ENCODE measurements around the gene TPK1. TPM values are rescaled to one million over a fixed set of nuclear protein-coding genes. Genes with fewer than 3 reads are reported as not detected.
A peak's percentile ranks its signal among the peaks of the same experiment; 100 is the strongest.

TPK1 gene
- total and polyA plus RNA-seq, 4 donors = 6.7 to 14.1 (median 12.4) TPM

DNA sequence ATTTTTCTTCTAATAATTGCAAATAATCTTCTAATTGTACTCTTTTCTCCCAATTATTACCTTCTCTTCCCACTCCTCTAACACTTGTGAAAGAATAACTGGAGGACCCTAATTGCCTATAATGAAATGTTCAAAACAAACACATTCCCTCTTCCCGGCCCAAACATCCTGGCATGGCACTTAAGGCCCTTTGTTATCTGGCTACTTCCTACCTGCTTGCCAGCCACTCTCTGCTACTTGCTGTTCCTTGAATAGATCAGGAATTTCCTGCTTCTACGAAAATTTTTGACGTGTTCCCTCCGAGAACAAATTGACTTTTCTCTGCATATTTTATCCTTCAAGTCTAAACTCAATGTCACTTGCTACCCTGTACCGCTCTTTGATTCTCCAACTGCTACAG lies 376.2 kb downstream of the TPK1 start:
- intact Hi-C loops (cut with DNase I) = no loop called here
- no peak overlapping the region for H3K4me3 ChIP-seq (ENCODE audit: low read length in 2 of 2)
- H3K4me1 ChIP-seq (ENCODE audit: control insufficient read depth in 1 of 2, insufficient read depth in 2 of 2, low read length in 2 of 2) = no peaks in the 10 kb centered on the region
- ATAC-seq (ENCODE audit: low FRiP score) (no peak), DNase-seq (no peak)
- H3K9me3 ChIP-seq (ENCODE audit: control insufficient read depth, low read length) = no peaks in the 10 kb centered on the region
- H3K27ac ChIP-seq (ENCODE audit: low read depth in 1 of 2, low read length in 2 of 2) = no peak overlapping the region
- no peaks in the 10 kb centered on the region for H3K27me3 ChIP-seq (ENCODE audit: control insufficient read depth in 1 of 2, insufficient read depth in 2 of 2, low read length in 1 of 2)
- peaks cover 0 to 3% of the 10 kb centered on the region in 2 donors for H3K36me3 ChIP-seq (ENCODE audit: control insufficient read depth in 1 of 2, insufficient read depth in 2 of 2, low read length in 1 of 2)
- 38 to 46% methylated on average over 5 of the region's 5 CpGs for WGBS, 2 donors

DNA sequence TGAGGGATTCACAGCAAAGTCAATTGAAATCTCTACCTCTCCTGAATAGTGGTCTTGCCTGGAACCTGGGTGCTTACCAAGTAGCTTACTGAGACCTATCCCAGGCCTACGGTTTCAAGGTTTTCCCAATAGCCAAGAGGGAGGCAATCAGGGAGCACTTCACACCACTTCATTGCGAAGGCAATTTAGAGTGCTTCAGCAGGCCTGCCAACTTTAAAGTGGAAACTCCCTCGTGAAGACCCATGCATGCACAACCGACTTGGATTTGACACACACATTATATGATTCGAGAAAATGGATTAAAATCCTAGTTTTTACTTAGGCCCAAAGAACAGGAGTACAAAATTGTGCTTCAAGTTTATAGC lies 380.8 kb downstream of the TPK1 start:
- DNase-seq (no peak), ATAC-seq (ENCODE audit: low FRiP score) (no peak)
- Histone ChIP-seq H3K4me1 (ENCODE audit: control insufficient read depth in 1 of 2, insufficient read depth in 2 of 2, low read length in 2 of 2) (no peaks in the 10 kb centered on the region), H3K27me3 (ENCODE audit: control insufficient read depth in 1 of 2, insufficient read depth in 2 of 2, low read length in 1 of 2) (no peaks in the 10 kb centered on the region), H3K9me3 (ENCODE audit: control insufficient read depth, low read length) (no peaks in the 10 kb centered on the region), H3K4me3 (ENCODE audit: low read length in 2 of 2) (no peak overlapping the region), H3K27ac (ENCODE audit: low read depth in 1 of 2, low read length in 2 of 2) (no peak overlapping the region), H3K36me3 (ENCODE audit: control insufficient read depth in 1 of 2, insufficient read depth in 2 of 2, low read length in 1 of 2) (no peaks in the 10 kb centered on the region)
- intact Hi-C loops (cut with DNase I) = no loop called here
- 57% methylated on average over 5 of the region's 5 CpGs for WGBS, 2 donors

DNA sequence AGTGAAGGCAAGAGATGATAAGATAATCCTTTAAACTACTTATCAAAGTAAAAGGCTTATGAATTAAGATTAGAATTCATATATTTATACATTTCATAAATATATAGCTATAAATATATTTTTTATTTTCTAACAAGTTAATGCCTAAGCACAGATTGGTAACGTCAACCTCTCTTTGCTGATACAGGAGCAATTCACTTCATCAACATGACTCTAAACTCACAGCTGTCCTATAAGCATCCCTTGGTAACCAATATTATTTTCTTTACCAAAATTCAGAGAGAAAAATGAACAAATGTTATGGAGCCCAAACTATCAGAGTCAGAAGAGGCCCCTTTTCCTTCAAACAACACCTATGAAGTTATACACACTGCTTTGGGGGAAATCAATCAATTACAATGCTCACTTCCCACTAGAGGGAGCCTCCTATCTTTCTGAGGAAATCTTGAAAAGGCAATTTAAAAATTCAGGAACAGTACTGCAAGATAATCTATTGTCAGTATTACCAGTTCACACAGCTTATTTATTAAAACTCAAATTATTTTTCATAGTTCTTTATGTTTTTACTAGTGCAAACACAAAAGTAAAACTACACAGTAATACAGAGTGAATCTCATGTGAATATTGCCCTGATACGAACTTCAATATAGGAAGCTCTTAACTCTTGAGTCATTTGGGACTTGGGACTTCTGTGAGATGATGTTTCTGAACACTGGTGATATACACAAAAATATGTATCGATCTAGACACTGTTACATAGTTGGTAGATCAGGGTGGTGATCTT lies 381.4 kb downstream of the TPK1 start:
- DNase-seq = no peak
- intact Hi-C loops (cut with DNase I) = no loop called here

DNA sequence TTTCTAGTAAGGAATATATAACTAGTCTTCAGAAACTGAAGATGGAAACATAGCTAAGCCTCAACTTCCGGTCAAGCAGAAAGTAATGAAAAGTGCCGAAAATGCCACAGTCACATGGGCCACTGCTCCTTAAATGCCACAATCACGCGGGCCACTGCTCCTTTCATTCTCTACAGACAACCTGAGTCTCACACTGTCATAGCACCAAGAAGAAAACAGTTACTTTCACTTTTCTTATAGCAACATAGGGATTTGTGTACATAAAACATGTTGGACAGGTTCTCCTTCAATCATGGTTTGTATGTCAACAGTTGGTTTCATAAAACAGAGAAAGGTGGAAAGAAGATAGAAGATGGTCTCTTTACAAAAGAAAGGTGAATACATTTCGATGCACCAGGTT lies 383.8 kb downstream of the TPK1 start:
- Histone ChIP-seq H3K27ac (ENCODE audit: low read depth in 1 of 2, low read length in 2 of 2) (no peak overlapping the region), H3K4me1 (ENCODE audit: control insufficient read depth in 1 of 2, insufficient read depth in 2 of 2, low read length in 2 of 2) (no peaks in the 10 kb centered on the region), H3K36me3 (ENCODE audit: control insufficient read depth in 1 of 2, insufficient read depth in 2 of 2, low read length in 1 of 2) (no peaks in the 10 kb centered on the region), H3K27me3 (ENCODE audit: control insufficient read depth in 1 of 2, insufficient read depth in 2 of 2, low read length in 1 of 2) (no peaks in the 10 kb centered on the region), H3K4me3 (ENCODE audit: low read length in 2 of 2) (no peak overlapping the region), H3K9me3 (ENCODE audit: control insufficient read depth, low read length) (no peaks in the 10 kb centered on the region)
- intact Hi-C loops (cut with DNase I) = no loop called here
- DNase-seq (no peak), ATAC-seq (ENCODE audit: low FRiP score) (no peak)
- 92 to 95% methylated on average over 5 of the region's 5 CpGs for WGBS, 2 donors

More for the DNA sequence above, 381.4 kb downstream of the TPK1 start:
- H3K4me1 ChIP-seq (ENCODE audit: control insufficient read depth in 1 of 2, insufficient read depth in 2 of 2, low read length in 2 of 2) = no peaks in the 10 kb centered on the region
- WGBS, 2 donors = 87 to 89% methylated on average over 3 of the region's 3 CpGs
- H3K4me3 ChIP-seq (ENCODE audit: low read length in 2 of 2) = no peak overlapping the region
- H3K27me3 ChIP-seq (ENCODE audit: control insufficient read depth in 1 of 2, insufficient read depth in 2 of 2, low read length in 1 of 2) = no peaks in the 10 kb centered on the region
- no peak for ATAC-seq (ENCODE audit: low FRiP score)
- H3K36me3 ChIP-seq (ENCODE audit: control insufficient read depth in 1 of 2, insufficient read depth in 2 of 2, low read length in 1 of 2) = no peaks in the 10 kb centered on the region
- H3K27ac ChIP-seq (ENCODE audit: low read depth in 1 of 2, low read length in 2 of 2) = no peak overlapping the region
- H3K9me3 ChIP-seq (ENCODE audit: control insufficient read depth, low read length) = no peaks in the 10 kb centered on the region

DNA sequence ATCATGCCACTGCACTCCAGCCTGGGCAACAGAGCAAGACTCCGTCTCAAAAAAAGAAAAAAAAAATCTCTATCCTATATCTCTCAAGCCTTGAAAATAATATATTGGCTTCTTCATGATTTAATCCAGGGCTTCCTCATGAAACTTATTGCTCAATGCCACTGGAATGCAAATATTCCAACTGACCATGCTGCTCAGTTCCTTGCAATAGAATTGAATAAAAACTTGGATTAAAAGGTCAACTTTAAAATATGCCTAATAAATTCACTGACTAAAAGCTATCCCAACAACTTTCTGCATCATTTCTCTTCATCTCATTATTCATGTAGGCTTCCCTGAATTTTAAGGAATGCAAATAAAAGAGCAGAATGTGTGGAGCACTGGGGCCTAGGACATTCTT lies 390.3 kb downstream of the TPK1 start:
- Histone ChIP-seq H3K4me3 (ENCODE audit: low read length in 2 of 2) (no peak overlapping the region), H3K27ac (ENCODE audit: low read depth in 1 of 2, low read length in 2 of 2) (no peak overlapping the region), H3K4me1 (ENCODE audit: control insufficient read depth in 1 of 2, insufficient read depth in 2 of 2, low read length in 2 of 2) (no peaks in the 10 kb centered on the region), H3K27me3 (ENCODE audit: control insufficient read depth in 1 of 2, insufficient read depth in 2 of 2, low read length in 1 of 2) (no peaks in the 10 kb centered on the region), H3K36me3 (ENCODE audit: control insufficient read depth in 1 of 2, insufficient read depth in 2 of 2, low read length in 1 of 2) (no peaks in the 10 kb centered on the region), H3K9me3 (ENCODE audit: control insufficient read depth, low read length) (no peaks in the 10 kb centered on the region)
- 29 to 66% methylated on average over 1 of the region's 1 CpG for WGBS, 2 donors
- intact Hi-C loops (cut with DNase I) = no loop called here
- no peak for ATAC-seq (ENCODE audit: low FRiP score)
- DNase-seq = no peak

DNA sequence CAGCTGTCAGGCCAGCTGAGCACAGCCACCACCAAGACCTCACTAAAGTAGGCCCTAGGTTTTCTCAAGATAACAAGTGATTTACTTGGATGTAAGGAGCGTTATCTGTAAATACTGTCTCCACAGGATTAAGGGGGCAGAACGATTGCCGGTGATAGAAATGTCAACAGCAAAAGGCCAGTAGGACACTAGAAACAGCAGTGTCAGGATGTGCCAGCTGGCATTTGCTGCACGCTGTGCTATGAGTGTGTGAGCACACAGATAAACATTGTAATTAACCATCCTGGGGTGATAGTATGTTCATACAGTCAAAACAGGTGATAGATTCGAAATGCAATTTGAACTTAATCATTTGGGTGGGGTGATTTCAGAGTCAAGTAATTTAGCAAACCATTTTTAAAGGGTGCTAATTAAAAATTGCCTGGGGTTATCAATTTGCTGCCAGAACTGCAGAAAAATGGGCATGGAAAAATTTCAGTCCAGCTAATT lies 396.1 kb downstream of the TPK1 start:
- intact Hi-C loops (cut with DNase I) = no loop called here
- no peaks in the 10 kb centered on the region for H3K9me3 ChIP-seq (ENCODE audit: control insufficient read depth, low read length)
- DNase-seq (no peak), ATAC-seq (ENCODE audit: low FRiP score) (no peak)
- no peaks in the 10 kb centered on the region for H3K36me3 ChIP-seq (ENCODE audit: control insufficient read depth in 1 of 2, insufficient read depth in 2 of 2, low read length in 1 of 2)
- WGBS, 2 donors = 49 to 64% methylated on average over 5 of the region's 5 CpGs
- H3K4me1 ChIP-seq (ENCODE audit: control insufficient read depth in 1 of 2, insufficient read depth in 2 of 2, low read length in 2 of 2) = no peaks in the 10 kb centered on the region
- no peaks in the 10 kb centered on the region for H3K27me3 ChIP-seq (ENCODE audit: control insufficient read depth in 1 of 2, insufficient read depth in 2 of 2, low read length in 1 of 2)
- H3K4me3 ChIP-seq (ENCODE audit: low read length in 2 of 2) = no peak overlapping the region
- H3K27ac ChIP-seq (ENCODE audit: low read depth in 1 of 2, low read length in 2 of 2) = no peak overlapping the region

DNA sequence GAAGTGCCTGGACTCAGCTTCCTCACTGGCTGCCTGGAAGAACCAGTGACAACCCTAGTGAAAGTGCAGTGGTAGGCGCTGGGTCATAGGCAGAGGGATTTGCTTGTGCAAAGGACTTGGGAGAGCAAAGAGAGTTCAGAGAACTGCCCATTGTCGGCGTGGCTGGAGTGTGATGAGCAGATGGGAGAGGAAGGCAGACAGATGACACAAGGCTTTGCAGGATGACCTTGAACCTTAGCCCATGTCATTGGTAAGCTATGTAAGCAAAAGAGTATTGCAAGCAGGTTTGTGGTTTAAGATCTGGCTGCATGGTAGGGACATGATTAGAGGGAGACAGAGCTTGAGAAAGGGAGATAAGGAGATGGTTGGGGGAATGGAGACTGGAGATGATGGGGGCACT lies 397.1 kb downstream of the TPK1 start:
- intact Hi-C loops (cut with DNase I) = no loop called here
- no peak for ATAC-seq (ENCODE audit: low FRiP score)
- 94 to 95% methylated on average over 3 of the region's 3 CpGs for WGBS, 2 donors

DNA sequence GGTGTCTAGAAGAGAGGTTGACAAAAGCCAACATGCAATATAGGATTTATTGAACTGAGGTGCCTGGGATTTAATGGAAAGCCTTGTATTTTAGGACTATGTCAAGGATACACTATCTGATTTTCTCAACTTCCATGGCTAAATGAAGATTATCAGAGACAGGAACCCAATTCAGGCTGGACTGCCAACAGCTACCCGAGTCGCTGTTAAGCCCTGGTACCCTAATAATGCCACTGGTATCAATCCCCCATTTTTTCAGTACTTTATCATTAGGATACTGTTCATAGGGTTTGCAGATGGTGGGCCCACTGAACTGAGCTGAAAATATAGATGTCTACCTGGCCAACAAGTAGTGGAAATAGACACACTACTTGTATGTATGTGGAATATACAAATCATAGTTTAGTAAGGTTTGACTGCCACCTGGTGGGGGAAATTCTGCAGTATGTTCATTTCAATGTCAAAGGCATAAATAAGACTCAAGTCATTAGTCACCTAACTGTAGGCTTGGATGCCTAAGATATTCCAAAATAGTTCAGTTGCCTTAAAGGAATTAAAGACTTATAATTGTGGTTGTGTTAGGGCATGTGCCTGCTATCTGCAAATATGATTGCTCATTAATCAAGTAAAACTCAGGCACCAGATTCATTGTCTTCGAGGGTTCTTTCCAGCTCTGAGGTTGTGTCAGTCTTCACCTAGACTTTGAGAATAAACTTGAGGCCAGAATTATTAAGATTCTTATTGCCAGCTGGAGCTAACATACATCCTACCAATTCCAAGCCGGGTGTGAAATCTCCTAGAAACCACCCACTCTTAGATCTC lies 398.3 kb downstream of the TPK1 start:
- Histone ChIP-seq H3K36me3 (ENCODE audit: control insufficient read depth in 1 of 2, insufficient read depth in 2 of 2, low read length in 1 of 2) (no peaks in the 10 kb centered on the region), H3K27me3 (ENCODE audit: control insufficient read depth in 1 of 2, insufficient read depth in 2 of 2, low read length in 1 of 2) (no peaks in the 10 kb centered on the region), H3K4me1 (ENCODE audit: control insufficient read depth in 1 of 2, insufficient read depth in 2 of 2, low read length in 2 of 2) (no peaks in the 10 kb centered on the region), H3K27ac (ENCODE audit: low read depth in 1 of 2, low read length in 2 of 2) (no peak overlapping the region), H3K4me3 (ENCODE audit: low read length in 2 of 2) (no peak overlapping the region), H3K9me3 (ENCODE audit: control insufficient read depth, low read length) (no peaks in the 10 kb centered on the region)
- WGBS, 2 donors = 80 to 81% methylated on average over 4 of the region's 4 CpGs
- no peak for ATAC-seq (ENCODE audit: low FRiP score)
- intact Hi-C loops (cut with DNase I) = no loop called here
- peak in 1 of 2 donors; percentile 43 for DNase-seq

More for the DNA sequence above, 397.1 kb downstream of the TPK1 start:
- H3K27ac ChIP-seq (ENCODE audit: low read depth in 1 of 2, low read length in 2 of 2) = no peak overlapping the region
- no peaks in the 10 kb centered on the region for H3K9me3 ChIP-seq (ENCODE audit: control insufficient read depth, low read length)
- no peaks in the 10 kb centered on the region for H3K36me3 ChIP-seq (ENCODE audit: control insufficient read depth in 1 of 2, insufficient read depth in 2 of 2, low read length in 1 of 2)
- no peaks in the 10 kb centered on the region for H3K27me3 ChIP-seq (ENCODE audit: control insufficient read depth in 1 of 2, insufficient read depth in 2 of 2, low read length in 1 of 2)
- no peak overlapping the region for H3K4me3 ChIP-seq (ENCODE audit: low read length in 2 of 2)
- no peaks in the 10 kb centered on the region for H3K4me1 ChIP-seq (ENCODE audit: control insufficient read depth in 1 of 2, insufficient read depth in 2 of 2, low read length in 2 of 2)
- DNase-seq = no peak

DNA sequence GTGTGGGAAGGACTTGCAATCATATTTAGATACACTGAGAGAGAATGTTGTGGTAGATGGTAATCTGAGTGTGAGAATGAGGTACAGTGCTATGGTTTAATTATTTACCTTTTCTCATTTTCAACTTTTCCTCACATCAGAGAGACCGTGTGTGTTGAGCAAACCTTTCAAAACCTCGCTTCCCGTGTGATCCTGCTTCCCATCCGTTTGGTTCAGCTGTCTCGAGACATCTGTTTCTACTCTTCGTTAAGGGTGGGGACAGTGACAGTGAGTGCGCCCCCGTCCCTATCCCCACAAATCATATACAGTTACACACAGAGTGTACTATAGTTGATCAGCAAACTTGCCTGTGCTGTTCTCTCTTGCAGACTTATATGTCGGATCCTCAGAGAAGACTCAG lies 399.4 kb downstream of the TPK1 start:
- 73 to 81% methylated on average over 9 of the region's 9 CpGs for WGBS, 2 donors
- Histone ChIP-seq H3K9me3 (ENCODE audit: control insufficient read depth, low read length) (no peaks in the 10 kb centered on the region), H3K36me3 (ENCODE audit: control insufficient read depth in 1 of 2, insufficient read depth in 2 of 2, low read length in 1 of 2) (no peaks in the 10 kb centered on the region), H3K4me1 (ENCODE audit: control insufficient read depth in 1 of 2, insufficient read depth in 2 of 2, low read length in 2 of 2) (no peaks in the 10 kb centered on the region), H3K27me3 (ENCODE audit: control insufficient read depth in 1 of 2, insufficient read depth in 2 of 2, low read length in 1 of 2) (no peaks in the 10 kb centered on the region), H3K4me3 (ENCODE audit: low read length in 2 of 2) (no peak overlapping the region), H3K27ac (ENCODE audit: low read depth in 1 of 2, low read length in 2 of 2) (no peak overlapping the region)
- DNase-seq = no peak
- no peak for ATAC-seq (ENCODE audit: low FRiP score)
- intact Hi-C loops (cut with DNase I) = no loop called here

Data from aorta (tissue), 5 donors.